ENCODE results near the gene IGFLR1.

DNA sequence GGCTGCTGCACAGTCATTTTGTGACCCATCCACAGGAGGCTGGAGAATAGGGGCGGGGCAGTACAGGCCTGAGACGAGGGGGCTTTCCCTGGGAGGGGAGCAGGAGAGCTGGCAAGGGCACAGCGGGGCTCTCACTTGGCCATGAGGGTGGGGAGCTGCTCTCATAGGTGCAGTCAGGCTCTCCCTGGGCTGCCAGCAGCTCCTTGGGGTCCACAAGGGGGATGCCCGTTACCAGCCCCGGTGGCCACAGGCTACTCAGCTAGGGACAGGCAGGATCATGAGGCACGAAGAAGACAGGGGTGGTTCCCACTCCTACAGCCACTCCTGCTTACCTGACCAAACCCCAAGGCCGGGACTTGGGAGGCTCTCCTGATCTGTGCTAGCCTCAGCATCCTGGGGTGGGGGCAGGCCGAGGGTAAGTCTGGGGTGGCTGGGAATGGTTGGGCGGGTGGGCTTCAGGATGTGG lies 49.6 kb upstream of the IGFLR1 start:
- TF ChIP-seq POLR2A (IDR thresholded peaks at IDR 0.05; ENCODE audit: low read depth, low read length) (no peak), CTCF (IDR thresholded peaks at IDR 0.05; ENCODE audit: extremely low read depth in 1 of 2, insufficient read depth in 1 of 2, low read depth in 1 of 2, low read length in 2 of 2) (no peak), GATA2 (IDR thresholded peaks at IDR 0.05; ENCODE audit: insufficient read depth, insufficient read length, low read depth, low read length) (no peak), EZH2 (IDR thresholded peaks at IDR 0.05; ENCODE audit: borderline replicate concordance, low read depth, low read length, severe bottlenecking) (no peak)
